B cell (primary cell): ENCODE data around the gene GRIK2. TPM values are rescaled to one million over a fixed set of nuclear protein-coding genes. Genes with fewer than 3 reads are reported as not detected.

Experiments
- ATAC-seq: fragments of 200-7000 bp; cut with Tn5 transposase; one replicate; pipeline ENCODE4 v1.10.0; 2021; ENCODE audit warnings: low read depth, mild to moderate bottlenecking, moderate number of reproducible peaks, moderate library complexity
- CTCF ChIA-PET: fragments of 350-600 bp; sonication (Branson Sonifier 250); formaldehyde crosslinking; loops from one replicate; lab custom pipeline; 2021; ENCODE audit warnings: antibody characterized with exemption, inconsistent platforms; lab: Charles Lee
- POLR2A ChIA-PET: fragments of 350-600 bp; sonication (Branson Sonifier 250); formaldehyde crosslinking; loops from one replicate; lab custom pipeline; 2021; ENCODE audit warnings: antibody characterized with exemption; lab: Charles Lee
- DNase-seq: peaks from one replicate; pipeline ENCODE4 v3.0.0; 2013
- H2AFZ ChIP-seq: 2 replicates; pipeline ENCODE4 v1.6.1; 2012; ENCODE audit warnings: mild to moderate bottlenecking, low read depth, low read length; ENCODE audit not compliant: insufficient read depth, poor library complexity, severe bottlenecking
- H3K27ac ChIP-seq, 2 donors: 1 replicate in 1 of 2; 2 replicates in 1 of 2; pipeline ENCODE4 v1.5.1; 2012 to 2013; ENCODE audit warnings: low read length in 2 of 2, mild to moderate bottlenecking in 2 of 2, moderate library complexity in 1 of 2
- H3K27me3 ChIP-seq, 4 experiments: fragments of 200-600 bp in 1 of 4; sonication (generic) in 1 of 4; replicated peaks in 1 of 4; 1 replicate in 2 of 4; 2 replicates in 2 of 4; pipeline versions ENCODE4 v1.6.1 to v1.7.0; 2013 to 2016; ENCODE audit warnings: low read length in 3 of 4, mild to moderate bottlenecking in 2 of 4, mixed read lengths in 1 of 4, moderate library complexity in 1 of 4; ENCODE audit not compliant: insufficient read depth in 4 of 4, control insufficient read depth in 3 of 4; ENCODE audit errors: control extremely low read depth in 1 of 4
- H3K36me3 ChIP-seq, 2 experiments: replicated peaks in 1 of 2; 1 replicate in 1 of 2; 2 replicates in 1 of 2; pipeline versions ENCODE4 v1.6.1 to v1.7.1; 2013; ENCODE audit warnings: low read length in 1 of 2; ENCODE audit not compliant: insufficient read depth in 2 of 2, control insufficient read depth in 1 of 2; ENCODE audit errors: control extremely low read depth in 1 of 2, extremely low read depth in 1 of 2
- H3K4me1 ChIP-seq, 2 donors: fragments of 200-600 bp in 1 of 2; sonication (generic) in 1 of 2; 1 replicate in 1 of 2; 2 replicates in 1 of 2; pipeline versions ENCODE4 v1.5.1 to v1.6.1; 2013 to 2017; ENCODE audit warnings: low read length in 2 of 2; ENCODE audit not compliant: control insufficient read depth in 2 of 2, insufficient read depth in 2 of 2
- H3K4me2 ChIP-seq: replicated peaks from 2 replicates; pipeline ENCODE3; 2012; ENCODE audit warnings: mild to moderate bottlenecking, low read depth, low read length; ENCODE audit not compliant: poor library complexity, severe bottlenecking
- H3K4me3 ChIP-seq, 5 experiments: fragments of 200-600 bp in 1 of 5; sonication (generic) in 1 of 5; 1 replicate in 3 of 5; 2 replicates in 2 of 5; pipeline versions ENCODE4 v1.5.1 to v1.7.0; 2011 to 2016; ENCODE audit warnings: low read length in 4 of 5, mild to moderate bottlenecking in 4 of 5, low read depth in 2 of 5, control low read depth in 1 of 5, moderate library complexity in 1 of 5; ENCODE audit not compliant: insufficient read depth in 1 of 5; ENCODE audit errors: control extremely low read depth in 1 of 5, extremely low read depth in 1 of 5
- H3K79me2 ChIP-seq: fragments of 200-600 bp; sonication (generic); one replicate; pipeline ENCODE4 v1.6.0; 2016; ENCODE audit warnings: low read length; ENCODE audit not compliant: control insufficient read depth, insufficient read depth
- H3K9ac ChIP-seq: fragments of 200-600 bp; sonication (generic); 2 replicates; pipeline ENCODE4 v1.6.1; 2017; ENCODE audit warnings: mild to moderate bottlenecking, low read length, moderate library complexity
- H3K9me3 ChIP-seq, 3 donors: one replicate each; pipeline versions ENCODE4 v1.6.1 to v1.7.1; 2013; ENCODE audit warnings: low read length in 2 of 3; ENCODE audit not compliant: control insufficient read depth in 2 of 3, insufficient read depth in 1 of 3; ENCODE audit errors: control extremely low read depth in 1 of 3
- H4K20me1 ChIP-seq: 2 replicates; pipeline ENCODE4 v1.6.0; 2012; ENCODE audit warnings: mild to moderate bottlenecking, low read length; ENCODE audit not compliant: insufficient read depth, control insufficient read depth, poor library complexity, severe bottlenecking
- H3K27ac Mint-ChIP-seq: one replicate; pipeline ENCODE4 v1.8.0; 2021; ENCODE audit warnings: mixed read lengths
- H3K27me3 Mint-ChIP-seq: one replicate; pipeline ENCODE4 v1.8.0; 2021; ENCODE audit warnings: mixed read lengths
- H3K4me1 Mint-ChIP-seq: one replicate; pipeline ENCODE4 v1.8.0; 2021; ENCODE audit warnings: mixed read lengths
- H3K4me3 Mint-ChIP-seq: one replicate; pipeline ENCODE4 v1.8.0; 2021; ENCODE audit warnings: mixed read lengths
- H3K9me3 Mint-ChIP-seq: one replicate; pipeline ENCODE4 v1.8.0; 2022; ENCODE audit warnings: mixed read lengths; ENCODE audit not compliant: insufficient read depth
- EZH2 ChIP-seq: IDR thresholded peaks from 2 replicates; pipeline ENCODE4 v1.6.1; 2012; ENCODE audit warnings: borderline replicate concordance, low read depth, mild to moderate bottlenecking, moderate library complexity, low read length; ENCODE audit not compliant: insufficient read depth, poor library complexity, severe bottlenecking
- WGBS: methylation state at CpG from one replicate; pipeline ENCODE4 v1.1.5; 2013; ENCODE audit warnings: missing lambda C conversion rate; ENCODE audit not compliant: insufficient coverage; 5-methylcytosine and 5-hydroxymethylcytosine counted together
- intact Hi-C: fragments of 100-400 bp; cut with micrococcal nuclease; formaldehyde crosslinking; loops from one replicate; pipeline ENCODE4 v1.10.0; 2022
- polyA plus RNA-seq: library from polyadenylated mRNA; depleted of rRNA; stranded (reverse); fragments of >200 nt; gene quantifications from 2 replicates; pipeline ENCODE4 v1.2.3, GENCODE V29; 2012
- total RNA-seq, 2 donors: library from RNA; stranded (reverse); fragments of 120-200 nt in 1 of 2; gene quantifications; 1 replicate in 1 of 2; 2 replicates in 1 of 2; pipeline versions ENCODE4 v1.2.3 to v1.2.4, GENCODE V29; 2013 to 2022
- TF ChIP-seq, protein P1 (sequence below): fragments of 200-600 bp; IDR thresholded peaks from one replicate; pipeline ENCODE4 v1.8.0; 2022; ENCODE audit warnings: antibody characterized with exemption, mild to moderate bottlenecking

Gene GRIK2
- total and polyA plus RNA-seq, 2 donors (not counting 1 experiment from before 2014, with no cell fraction given) = not detected

DNA sequence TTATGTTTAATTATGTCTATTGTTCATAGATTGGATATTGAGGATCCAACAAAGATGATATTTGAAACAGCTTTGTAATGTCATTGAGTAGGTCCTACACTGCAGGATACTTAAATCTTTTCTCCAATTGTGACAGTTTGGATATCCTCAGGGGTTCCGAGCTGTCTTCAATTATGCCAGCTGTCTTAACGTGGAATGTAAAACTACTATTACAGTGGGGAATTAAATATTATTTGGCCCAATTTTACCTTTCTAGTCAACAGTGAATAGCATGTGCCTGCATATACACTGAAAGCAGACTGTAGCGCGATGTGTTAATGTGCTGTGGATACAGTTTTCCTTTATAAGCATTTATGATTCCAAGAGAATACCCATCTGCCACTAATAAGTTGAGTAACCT, 156.9 kb downstream of the GRIK2 start:
- Histone ChIP-seq H2AFZ (no peak overlapping the region), H3K4me1 (no peaks in the 10 kb centered on the region), H3K4me2 (no peak overlapping the region), H4K20me1 (no peaks in the 10 kb centered on the region), H3K36me3 (no peaks in the 10 kb centered on the region), H3K27me3 (no peaks in the 10 kb centered on the region), H3K27ac (no peak overlapping the region), H3K9ac (no peak overlapping the region), H3K4me3 (no peak overlapping the region), H3K9me3 (no peaks in the 10 kb centered on the region), H3K79me2 (no peaks in the 10 kb centered on the region)
- POLR2A ChIA-PET = no interaction called here
- no peaks in the 10 kb centered on the region for H3K27me3 Mint-ChIP-seq
- no peak for ATAC-seq
- H3K27ac Mint-ChIP-seq = no peak overlapping the region
- no peaks in the 10 kb centered on the region for H3K4me1 Mint-ChIP-seq
- H3K9me3 Mint-ChIP-seq = peaks cover 8% of the 10 kb centered on the region
- intact Hi-C loops = no loop called here
- CTCF ChIA-PET = no interaction called here
- no peak for TF ChIP-seq EZH2
- TF ChIP-seq, protein P1, sequence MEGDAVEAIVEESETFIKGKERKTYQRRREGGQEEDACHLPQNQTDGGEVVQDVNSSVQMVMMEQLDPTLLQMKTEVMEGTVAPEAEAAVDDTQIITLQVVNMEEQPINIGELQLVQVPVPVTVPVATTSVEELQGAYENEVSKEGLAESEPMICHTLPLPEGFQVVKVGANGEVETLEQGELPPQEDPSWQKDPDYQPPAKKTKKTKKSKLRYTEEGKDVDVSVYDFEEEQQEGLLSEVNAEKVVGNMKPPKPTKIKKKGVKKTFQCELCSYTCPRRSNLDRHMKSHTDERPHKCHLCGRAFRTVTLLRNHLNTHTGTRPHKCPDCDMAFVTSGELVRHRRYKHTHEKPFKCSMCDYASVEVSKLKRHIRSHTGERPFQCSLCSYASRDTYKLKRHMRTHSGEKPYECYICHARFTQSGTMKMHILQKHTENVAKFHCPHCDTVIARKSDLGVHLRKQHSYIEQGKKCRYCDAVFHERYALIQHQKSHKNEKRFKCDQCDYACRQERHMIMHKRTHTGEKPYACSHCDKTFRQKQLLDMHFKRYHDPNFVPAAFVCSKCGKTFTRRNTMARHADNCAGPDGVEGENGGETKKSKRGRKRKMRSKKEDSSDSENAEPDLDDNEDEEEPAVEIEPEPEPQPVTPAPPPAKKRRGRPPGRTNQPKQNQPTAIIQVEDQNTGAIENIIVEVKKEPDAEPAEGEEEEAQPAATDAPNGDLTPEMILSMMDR = no peak
- DNase-seq = no peak
- no CpG with 5 or more reads among the region's 4 CpGs for WGBS
- H3K4me3 Mint-ChIP-seq = no peak overlapping the region

DNA sequence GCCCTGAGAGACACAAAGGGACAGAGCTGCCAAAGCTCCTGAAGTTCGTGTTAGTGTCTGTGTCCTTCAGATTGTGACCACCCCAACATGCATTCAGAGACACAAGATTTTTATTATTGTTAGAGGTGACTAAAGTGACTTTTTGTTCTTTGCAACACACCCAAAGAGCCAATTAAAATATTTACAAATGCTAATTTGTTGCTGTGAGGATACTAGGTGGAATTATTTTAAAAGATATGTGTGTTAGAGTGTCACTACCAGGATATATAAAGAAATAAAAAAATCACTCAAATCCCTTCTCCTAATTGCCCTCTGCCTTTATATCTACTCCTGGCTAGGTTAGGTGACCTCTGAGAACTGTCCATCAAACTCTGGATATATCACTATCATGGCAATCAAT, 160.7 kb downstream of the GRIK2 start:
- Mint-ChIP-seq H3K4me1 (no peaks in the 10 kb centered on the region), H3K9me3 (peaks cover under 1% of the 10 kb centered on the region), H3K4me3 (no peak overlapping the region), H3K27ac (no peak overlapping the region), H3K27me3 (no peaks in the 10 kb centered on the region)
- Histone ChIP-seq H4K20me1 (no peaks in the 10 kb centered on the region), H3K4me1 (no peaks in the 10 kb centered on the region), H2AFZ (no peak overlapping the region), H3K36me3 (no peaks in the 10 kb centered on the region), H3K79me2 (no peaks in the 10 kb centered on the region), H3K9ac (no peak overlapping the region), H3K9me3 (no peaks in the 10 kb centered on the region), H3K4me3 (no peak overlapping the region), H3K27me3 (no peaks in the 10 kb centered on the region), H3K27ac (no peak overlapping the region), H3K4me2 (no peak overlapping the region)
- WGBS = no CpG with 5 or more reads among the region's 1 CpG
- ChIA-PET POLR2A (no interaction called here), CTCF (no interaction called here)
- DNase-seq = no peak
- intact Hi-C loops = no loop called here
- ATAC-seq = no peak
- TF ChIP-seq EZH2 = no peak
